ENCODE measurements around the gene EIF4EBP3. TPM values are rescaled to one million over a fixed set of nuclear protein-coding genes. Genes with fewer than 3 reads are reported as not detected.
"Not testable (repeated sequence)": the region's sequence is repeated elsewhere in the genome, so short reads cannot be mapped to it uniquely, and the experiment has no call there.

The EIF4EBP3 gene
- total RNA-seq, 1 donor from 2014 or later: not detected

DNA sequence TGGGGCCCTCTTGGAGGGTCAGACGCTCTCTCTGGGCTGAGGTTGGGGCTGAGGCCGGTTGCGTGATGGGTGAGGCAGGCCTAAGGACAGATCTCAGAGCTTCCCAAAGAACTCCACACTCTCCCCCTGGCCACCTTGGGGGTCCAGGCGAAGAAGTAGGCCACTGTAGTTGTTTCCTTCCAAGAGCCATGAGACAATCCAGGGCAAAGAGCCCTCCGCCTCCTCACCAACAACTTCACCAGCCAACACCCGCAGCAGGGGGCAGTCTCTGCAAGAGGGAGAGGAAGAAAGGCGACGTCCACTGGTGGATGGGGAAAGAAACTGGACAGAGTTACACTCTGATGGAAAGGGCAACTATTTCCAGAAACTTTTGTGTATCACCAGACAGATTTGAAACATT lies 27.8 kb downstream of the EIF4EBP3 start:
- peak; percentile 43 for DNase-seq (ENCODE audit: low read depth)

DNA sequence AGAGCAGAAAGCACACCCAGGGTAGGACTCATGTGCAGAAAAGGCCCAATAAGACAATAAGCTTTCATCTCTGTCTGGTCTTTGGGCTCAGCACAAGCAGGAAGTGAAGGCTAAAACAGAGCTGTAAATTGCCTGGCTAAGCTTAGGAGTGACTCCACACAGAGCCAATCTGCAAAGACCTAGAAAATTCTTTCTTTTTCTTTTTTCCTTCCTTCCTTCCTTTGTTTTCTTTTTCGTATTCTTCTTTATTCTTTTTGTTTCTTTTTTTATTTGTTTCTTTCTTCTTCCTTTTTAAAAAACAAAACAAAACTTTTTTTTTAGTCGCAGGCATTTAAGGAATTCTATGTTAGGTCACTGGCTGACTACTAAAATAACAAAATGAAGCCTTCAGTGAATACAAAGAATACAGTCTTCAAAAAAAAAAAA lies 29.3 kb downstream of the EIF4EBP3 start:
- DNase-seq (ENCODE audit: low read depth): no peak

DNA sequence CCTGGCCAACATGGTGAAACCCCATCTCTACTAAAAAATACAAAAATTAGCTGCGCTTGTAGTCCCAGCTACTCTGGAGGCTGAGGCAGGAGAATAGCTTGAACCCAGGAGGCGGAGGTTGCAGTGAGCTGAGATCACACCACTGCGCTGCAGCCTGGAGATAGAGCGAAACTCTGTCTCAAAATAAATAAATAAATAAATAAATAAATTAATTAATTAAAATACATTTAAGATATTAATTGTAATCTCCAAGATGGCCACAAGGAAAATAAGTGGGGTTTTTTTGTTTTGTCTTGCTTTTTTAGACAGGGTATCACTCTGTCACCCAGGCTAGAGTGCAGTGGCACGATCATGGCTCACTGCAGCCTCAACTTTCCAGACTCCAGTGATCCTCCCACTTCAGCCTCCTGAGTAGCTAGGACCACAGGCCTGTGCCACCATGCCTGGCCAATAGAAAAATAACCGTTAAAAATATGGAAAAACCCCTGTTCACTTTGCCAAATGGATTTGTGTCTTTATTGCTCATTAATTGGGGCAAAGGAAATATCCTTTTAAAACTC lies 31.8 kb downstream of the EIF4EBP3 start:
- not testable (repeated sequence) for DNase-seq (ENCODE audit: low read depth)

DNA sequence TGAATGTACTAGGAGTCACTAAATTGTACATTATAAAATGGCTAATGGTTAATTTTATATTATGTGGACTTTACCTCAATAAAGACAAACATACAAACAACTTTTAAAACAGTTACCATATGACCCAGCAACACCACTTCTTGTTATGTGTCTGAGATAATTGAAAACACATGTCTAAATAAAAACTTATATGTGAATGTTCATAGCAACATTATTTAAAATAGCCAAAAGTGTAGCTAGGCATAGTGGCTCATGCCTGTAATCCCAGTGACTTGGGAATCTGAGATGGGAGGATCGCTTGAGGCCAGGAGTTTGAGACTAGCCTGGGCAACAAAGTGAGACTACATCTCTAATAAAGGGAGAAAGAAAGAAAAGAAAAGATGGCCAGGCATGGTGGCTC lies 40.0 kb downstream of the EIF4EBP3 start:
- DNase-seq (ENCODE audit: low read depth): no peak

DNA sequence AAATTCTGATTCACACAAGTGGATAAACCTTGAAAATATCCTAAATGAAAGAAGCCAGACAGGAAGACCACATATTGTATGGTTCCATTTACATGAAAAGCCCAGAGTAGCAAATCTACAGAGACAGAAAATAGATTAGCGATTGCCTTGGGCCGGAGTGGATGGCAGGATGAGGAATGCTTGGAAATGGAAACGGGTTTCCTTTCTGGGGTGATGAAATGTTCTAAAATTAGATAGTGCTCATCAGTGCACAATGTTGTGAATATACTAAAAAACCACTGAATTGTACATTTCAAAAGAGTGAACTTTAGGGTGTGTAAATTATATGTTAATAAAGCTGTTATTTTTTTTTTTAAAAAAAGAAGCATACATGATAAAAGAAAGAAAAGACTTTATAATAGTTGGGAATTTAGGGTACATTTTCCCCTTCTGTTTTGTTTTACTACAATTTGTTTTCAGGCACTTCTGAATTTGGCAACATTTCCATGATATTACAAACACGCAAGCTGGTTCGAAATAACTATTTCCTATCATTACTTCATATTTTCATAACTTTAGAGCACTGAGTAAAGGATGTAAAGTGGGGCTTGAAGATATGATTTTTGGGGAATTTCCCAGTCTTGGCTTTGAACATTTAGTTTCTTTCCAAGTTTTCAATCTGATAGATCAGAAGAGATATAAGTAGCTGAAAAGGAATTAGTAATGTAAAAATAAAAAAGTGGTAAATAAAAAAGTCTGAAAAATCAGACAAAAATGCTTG lies 41.0 kb downstream of the EIF4EBP3 start:
- DNase-seq (ENCODE audit: low read depth): peak; percentile 48

DNA sequence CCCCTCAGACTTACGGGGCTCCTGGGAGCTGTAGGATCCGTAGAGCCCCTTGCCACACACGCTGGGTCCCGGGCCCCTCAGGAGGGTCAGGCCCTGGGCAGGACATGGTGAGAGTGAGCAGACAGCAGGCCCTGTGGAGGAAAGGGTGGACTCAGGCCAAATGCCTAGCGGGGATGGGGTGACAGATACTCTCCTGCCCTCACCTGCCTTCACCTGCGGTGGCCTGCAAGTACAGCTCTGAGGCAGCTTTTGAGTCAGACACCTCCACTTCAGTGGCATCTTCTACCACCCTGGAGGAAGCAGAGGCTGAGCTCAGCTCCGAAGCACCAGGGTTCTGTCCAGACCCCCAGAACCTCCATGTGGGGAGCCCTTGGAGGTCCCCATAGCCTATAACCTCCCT lies 43.4 kb downstream of the EIF4EBP3 start:
- no peak for DNase-seq (ENCODE audit: low read depth)

DNA sequence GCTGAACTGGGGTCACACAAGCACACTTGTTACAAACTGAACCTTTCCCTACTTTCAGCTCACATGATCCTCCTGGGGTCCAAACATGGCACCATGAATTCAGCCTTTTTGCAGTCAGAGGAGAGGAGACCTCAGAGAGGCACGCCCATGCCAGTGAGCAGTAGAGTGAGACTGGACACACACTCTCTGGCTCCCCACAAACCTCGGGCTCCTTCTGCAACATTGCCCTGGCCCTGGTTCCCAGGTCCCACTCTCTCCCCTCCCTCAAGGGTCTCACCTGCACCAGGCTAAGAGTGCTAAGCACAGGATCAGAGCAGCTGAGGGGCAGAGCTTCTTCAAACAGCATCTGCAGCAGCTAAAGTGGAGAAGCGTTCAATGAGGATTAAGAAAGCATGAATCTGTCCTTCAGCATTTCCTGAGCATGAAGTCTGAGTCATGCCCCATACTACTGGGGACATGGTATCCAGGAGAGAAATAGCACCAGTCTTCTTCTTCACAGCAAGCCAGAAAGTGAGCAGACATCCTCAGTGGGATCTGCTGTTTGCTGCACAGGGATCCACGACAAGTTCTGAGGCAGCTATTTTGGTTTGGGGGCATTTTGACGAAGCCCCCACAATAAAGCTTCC lies 44.4 kb downstream of the EIF4EBP3 start:
- DNase-seq (ENCODE audit: low read depth): peak; percentile 60

DNA sequence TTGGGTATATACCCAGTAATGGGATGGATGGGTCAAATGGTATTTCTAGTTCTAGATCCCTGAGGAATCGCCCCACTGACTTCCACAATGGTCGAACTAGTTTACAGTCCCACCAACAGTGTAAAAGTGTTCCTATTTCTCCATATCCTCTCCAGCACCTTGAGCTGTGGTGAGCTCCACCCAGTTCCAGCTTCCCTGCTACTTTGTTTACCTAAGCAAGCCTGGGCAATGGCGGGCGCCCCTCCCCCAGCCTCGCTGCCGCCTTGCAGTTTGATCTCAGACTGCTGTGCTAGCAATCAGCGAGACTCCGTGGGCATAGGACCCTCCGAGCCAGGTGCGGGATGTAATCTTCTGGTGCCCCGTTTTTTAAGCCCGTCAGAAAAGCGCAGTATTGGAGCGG lies 45.6 kb downstream of the EIF4EBP3 start:
- DNase-seq (ENCODE audit: low read depth): not testable (repeated sequence)

DNA sequence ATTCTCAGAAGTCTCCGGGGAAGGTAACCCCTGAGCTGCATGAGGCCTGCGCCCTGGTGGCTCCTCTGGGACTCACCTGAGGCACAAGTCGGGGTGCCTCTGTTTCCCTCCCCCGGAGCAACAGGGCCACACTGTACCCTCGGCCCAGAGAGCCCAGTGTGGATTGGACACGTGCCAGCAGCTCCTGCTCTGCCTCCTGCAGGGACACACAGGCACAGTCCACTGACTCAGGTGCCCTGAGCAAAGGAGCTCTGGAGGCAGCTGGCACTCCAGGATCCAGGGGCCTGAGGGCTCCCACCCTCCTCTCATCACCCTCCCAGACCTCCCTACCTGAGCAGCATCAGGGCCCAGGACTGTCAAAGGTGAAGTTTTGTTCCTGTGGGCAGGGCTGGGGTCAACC lies 46.7 kb downstream of the EIF4EBP3 start:
- no peak for DNase-seq (ENCODE audit: low read depth)

DNA sequence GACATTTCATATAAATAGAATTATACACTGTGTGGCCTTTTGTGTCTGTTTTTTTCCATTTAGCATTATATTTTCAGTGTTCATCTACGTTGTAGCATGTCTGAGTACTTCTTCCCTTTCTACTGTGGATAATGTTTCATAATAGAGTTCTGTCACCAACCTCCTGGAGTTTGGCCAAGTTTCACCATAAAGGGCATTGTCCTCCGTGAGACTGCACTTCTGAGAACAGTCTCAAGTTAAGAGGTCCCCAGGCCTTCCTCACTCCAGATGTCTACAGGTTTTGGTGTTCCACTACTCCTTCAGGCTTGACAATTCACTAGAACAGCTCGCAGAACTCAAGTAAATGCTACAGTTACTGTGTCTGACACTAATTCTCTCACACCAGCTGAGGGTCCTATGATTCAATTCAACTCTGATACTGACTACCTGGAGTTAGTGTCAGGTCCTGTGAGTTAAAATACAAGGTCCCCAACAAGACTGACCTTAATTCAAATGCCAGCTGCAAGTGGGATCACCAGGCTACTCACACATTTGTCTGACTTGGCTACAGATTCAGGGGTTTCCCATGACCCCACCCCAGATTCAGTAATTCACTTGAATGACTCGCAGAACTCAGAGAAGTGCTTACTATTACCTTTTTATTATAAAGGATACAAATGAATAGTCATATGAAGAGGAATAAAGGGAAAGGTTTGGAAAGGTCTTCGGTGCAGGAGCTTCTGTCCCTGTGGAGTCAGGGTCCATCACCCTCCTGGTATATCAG lies 48.3 kb downstream of the EIF4EBP3 start:
- peak; percentile 22 for DNase-seq (ENCODE audit: low read depth)

DNA sequence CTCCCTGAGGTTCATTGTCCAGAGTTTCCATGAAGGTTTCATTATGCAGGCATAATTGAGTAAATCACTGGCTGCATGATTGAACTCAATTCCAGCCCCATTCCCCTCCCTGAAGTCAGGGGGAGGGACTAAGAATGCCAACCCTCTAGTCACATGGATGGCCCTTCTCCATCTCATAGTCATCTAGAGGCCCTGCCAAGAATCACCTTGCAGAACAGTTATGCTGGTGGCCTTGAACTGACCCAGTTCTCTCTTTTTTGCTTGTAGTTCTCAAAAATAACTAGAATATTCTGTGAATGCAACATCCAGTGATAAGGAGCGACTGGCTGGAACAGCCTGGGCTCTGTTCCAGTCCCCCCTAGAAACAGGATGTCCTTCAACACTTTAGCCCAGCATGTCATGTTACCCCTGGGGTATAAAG lies 48.9 kb downstream of the EIF4EBP3 start:
- no peak for DNase-seq (ENCODE audit: low read depth)

DNA sequence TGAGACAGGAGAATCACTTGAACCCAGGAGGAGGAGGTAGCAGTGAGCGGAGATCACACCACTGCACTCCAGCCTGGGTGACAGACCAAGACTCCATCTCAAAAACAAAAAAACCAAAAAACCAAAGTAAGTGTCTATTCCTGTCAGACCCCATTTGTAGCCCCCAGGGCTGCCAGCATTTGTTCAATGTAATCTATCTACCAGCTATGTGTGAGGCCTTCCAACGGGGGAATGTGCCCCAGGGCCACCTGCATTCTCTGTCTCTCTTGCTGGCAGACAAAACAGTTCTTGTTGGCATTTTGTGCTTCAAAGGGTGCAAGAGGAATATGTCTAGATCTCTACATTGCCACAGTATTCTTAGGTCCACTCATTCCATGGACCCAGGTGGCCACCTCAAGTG lies 51.4 kb downstream of the EIF4EBP3 start:
- DNase-seq (ENCODE audit: low read depth): no peak

Small RNA genes lying within 50 kb of the gene (microRNA-seq; reads per million reads assigned to microRNA genes)
- not detected for gene MIR6831

Other genes starting within 250 kb of the EIF4EBP3 start
- 42.0 and 63.9 TPM in 2 replicates for gene PFDN1, start 244.6 kb upstream of the EIF4EBP3 start, total RNA-seq
- gene HBEGF, start 201.1 kb upstream of the EIF4EBP3 start, total RNA-seq: 10.1 and 10.2 TPM in 2 replicates
- gene SLC4A9, start 187.5 kb upstream of the EIF4EBP3 start, total RNA-seq: not detected in 2 replicates
- gene ANKHD1, start 145.8 kb upstream of the EIF4EBP3 start, total RNA-seq: 33.7 and 39.7 TPM in 2 replicates
- gene SRA1, start 9.8 kb downstream of the EIF4EBP3 start, total RNA-seq: 38.5 and 44.9 TPM in 2 replicates
- gene APBB3, start 16.9 kb downstream of the EIF4EBP3 start, total RNA-seq: 22.9 and 23.2 TPM in 2 replicates
- gene SLC35A4, start 17.2 kb downstream of the EIF4EBP3 start, total RNA-seq: 40.0 and 40.5 TPM in 2 replicates
- gene CD14, start 85.5 kb downstream of the EIF4EBP3 start, total RNA-seq: 0.21 and 0.64 TPM in 2 replicates
- gene TMCO6, start 91.8 kb downstream of the EIF4EBP3 start, total RNA-seq: 5.3 and 8.1 TPM in 2 replicates
- gene NDUFA2, start 100.0 kb downstream of the EIF4EBP3 start, total RNA-seq: 46.7 and 51.4 TPM in 2 replicates
- gene IK, start 100.2 kb downstream of the EIF4EBP3 start, total RNA-seq: 105 and 121 TPM in 2 replicates
- 20.5 and 20.6 TPM in 2 replicates for gene WDR55, start 117.2 kb downstream of the EIF4EBP3 start, total RNA-seq
- 0.52 and 1.0 TPM in 2 replicates for gene DND1, start 125.9 kb downstream of the EIF4EBP3 start, total RNA-seq
- 49.4 and 52.5 TPM in 2 replicates for gene HARS1, start 143.7 kb downstream of the EIF4EBP3 start, total RNA-seq
- 24.4 and 30.9 TPM in 2 replicates for gene HARS2, start 143.8 kb downstream of the EIF4EBP3 start, total RNA-seq
- 46.7 and 61.3 TPM in 2 replicates for gene ZMAT2, start 152.8 kb downstream of the EIF4EBP3 start, total RNA-seq
- gene PCDHA1, start 238.5 kb downstream of the EIF4EBP3 start, total RNA-seq: 0.10 TPM in 1 of 2 replicates, not detected in the other
- 0.36 TPM in 1 of 2 replicates, not detected in the other for gene PCDHA2, start 247.2 kb downstream of the EIF4EBP3 start, total RNA-seq